SK-N-MC (cell line): ENCODE measurements around the gene ITGBL1.

ENCODE experiments used
- EZH2 ChIP-seq: fragments of 200-600 bp; sonication (generic); IDR thresholded peaks from one replicate; pipeline ENCODE4 v1.6.1; 2017; ENCODE audit warnings: antibody characterized with exemption
- FOXP2 ChIP-seq: optimal IDR thresholded peaks from 2 replicates; pipeline ENCODE3; 2011; ENCODE audit warnings: mild to moderate bottlenecking, moderate library complexity; ENCODE audit not compliant: insufficient read depth; ENCODE audit errors: extremely low read length, control extremely low read depth
- POLR2AphosphoS5 ChIP-seq: IDR thresholded peaks from 2 replicates; pipeline ENCODE4 v1.6.1; 2012; ENCODE audit warnings: mild to moderate bottlenecking, low read depth, low read length, borderline replicate concordance

DNA sequence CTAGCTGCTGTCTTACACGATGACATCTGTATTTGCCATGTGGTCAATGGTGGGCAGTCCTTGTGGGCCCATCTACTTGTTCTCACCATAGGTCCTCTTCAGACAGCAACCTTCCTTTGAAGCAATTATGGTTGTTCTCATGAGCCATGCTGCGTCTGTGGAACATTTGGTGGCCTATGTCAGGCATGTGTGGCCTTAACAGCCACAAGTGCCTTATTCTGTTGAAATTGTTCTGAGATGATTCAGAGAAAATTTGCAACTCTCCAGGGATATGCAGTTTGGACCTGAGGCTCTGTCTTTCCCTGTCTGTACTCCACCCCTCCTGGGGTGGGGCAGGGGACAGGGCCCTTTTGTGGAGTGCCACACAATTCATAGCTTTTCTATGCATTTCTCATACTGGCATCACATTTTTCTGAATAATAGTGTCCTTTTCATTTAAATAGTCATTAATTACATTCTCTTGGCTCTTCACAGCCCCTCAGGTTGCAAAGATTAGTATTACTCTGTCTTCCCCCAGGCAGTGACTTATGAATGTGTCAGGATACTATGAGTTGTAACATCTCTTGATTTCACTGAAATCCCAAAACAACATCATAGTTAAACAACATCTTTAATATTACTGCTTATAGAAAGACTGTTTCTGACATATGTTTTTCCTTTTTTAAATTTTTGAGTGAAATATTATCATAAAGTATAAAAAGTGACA is 102.1 kb downstream of the ITGBL1 start:
- TF ChIP-seq EZH2 (no peak), POLR2AphosphoS5 (no peak), FOXP2 (no peak)
